Liver (tissue), 9 donors: ENCODE measurements around the gene CTU1. TPM values are rescaled to one million over a fixed set of nuclear protein-coding genes. Genes with fewer than 3 reads are reported as not detected.

Source experiments
- DNase-seq: peaks from one replicate; pipeline ENCODE4 v3.0.0-alpha.2; 2017; ENCODE audit warnings: low spot score
- H3K27ac ChIP-seq, 2 donors: one replicate each; pipeline ENCODE4 v1.7.0; 2013; ENCODE audit warnings: inconsistent platforms in 2 of 2, low read length in 2 of 2, control low read depth in 1 of 2, low read depth in 1 of 2, mild to moderate bottlenecking in 1 of 2
- H3K27me3 ChIP-seq, 4 donors: one replicate each; pipeline versions ENCODE4 v1.6.1 to v1.7.0; 2013; ENCODE audit warnings: low read length in 3 of 4, inconsistent platforms in 1 of 4, mild to moderate bottlenecking in 1 of 4, moderate library complexity in 1 of 4; ENCODE audit not compliant: control insufficient read depth in 4 of 4, insufficient read depth in 4 of 4
- H3K36me3 ChIP-seq, 4 donors: one replicate each; pipeline versions ENCODE4 v1.6.1 to v1.7.0; 2013; ENCODE audit warnings: low read length in 3 of 4, mild to moderate bottlenecking in 3 of 4, low read depth in 1 of 4, moderate library complexity in 1 of 4; ENCODE audit not compliant: control insufficient read depth in 4 of 4, insufficient read depth in 3 of 4
- H3K4me1 ChIP-seq, 4 donors: one replicate each; pipeline versions ENCODE4 v1.6.1 to v1.7.0; 2013; ENCODE audit warnings: low read length in 3 of 4, mild to moderate bottlenecking in 3 of 4, moderate library complexity in 1 of 4; ENCODE audit not compliant: control insufficient read depth in 4 of 4, insufficient read depth in 4 of 4
- H3K4me3 ChIP-seq, 3 donors: one replicate each; pipeline versions ENCODE4 v1.6.1 to v1.7.0; 2013; ENCODE audit warnings: low read length in 3 of 3, control low read depth in 1 of 3, low read depth in 1 of 3, mild to moderate bottlenecking in 1 of 3
- H3K9ac ChIP-seq, 2 donors: one replicate each; pipeline ENCODE4 v1.7.0; 2013; ENCODE audit warnings: low read length in 2 of 2, mild to moderate bottlenecking in 2 of 2, moderate library complexity in 2 of 2, control low read depth in 1 of 2, low read depth in 1 of 2
- H3K9me3 ChIP-seq, 4 donors: one replicate each; pipeline versions ENCODE4 v1.6.1 to v1.7.0; 2013; ENCODE audit warnings: low read length in 3 of 4; ENCODE audit not compliant: control insufficient read depth in 4 of 4
- CTCF ChIP-seq: fragments of 150-350 bp; IDR thresholded peaks from 2 replicates; pipeline ENCODE4 v1.5.1; 2017; ENCODE audit warnings: improper control_type of control experiment, low read depth, low read length; ENCODE audit not compliant: missing input control
- EGR1 ChIP-seq, 2 donors: IDR thresholded peaks; 2 replicates each; pipeline ENCODE4 v1.6.1; 2016 to 2018; ENCODE audit warnings: antibody characterized with exemption in 2 of 2, low read depth in 2 of 2
- FOXA1 ChIP-seq: IDR thresholded peaks from 2 replicates; pipeline ENCODE4 v1.6.1; 2016; ENCODE audit warnings: antibody characterized with exemption
- HNF4A ChIP-seq, 2 donors: conservative IDR thresholded peaks; 2 replicates each; pipeline ENCODE4 v1.6.1; 2016; ENCODE audit warnings: antibody characterized with exemption in 2 of 2, mild to moderate bottlenecking in 2 of 2
- HNF4G ChIP-seq: IDR thresholded peaks from 2 replicates; pipeline ENCODE4 v1.6.1; 2016; ENCODE audit warnings: antibody characterized with exemption
- JUND ChIP-seq, 2 donors: IDR thresholded peaks; 2 replicates each; pipeline ENCODE4 v1.6.1; 2016; ENCODE audit warnings: antibody characterized with exemption in 2 of 2
- NR2F2 ChIP-seq: IDR thresholded peaks from 2 replicates; pipeline ENCODE4 v1.6.1; 2016; ENCODE audit warnings: antibody characterized with exemption
- RAD21 ChIP-seq, 2 donors: IDR thresholded peaks; 2 replicates each; pipeline ENCODE4 v1.6.1; 2016; ENCODE audit warnings: antibody characterized with exemption in 2 of 2, mild to moderate bottlenecking in 2 of 2
- RXRA ChIP-seq, 2 donors: IDR thresholded peaks; 2 replicates each; pipeline ENCODE4 v1.6.1; 2017 to 2018; ENCODE audit warnings: antibody characterized with exemption in 2 of 2, mild to moderate bottlenecking in 1 of 2
- SP1 ChIP-seq: IDR thresholded peaks from 2 replicates; pipeline ENCODE4 v1.6.1; 2018; ENCODE audit warnings: antibody characterized with exemption, mild to moderate bottlenecking
- TAF1 ChIP-seq: conservative IDR thresholded peaks from 2 replicates; pipeline ENCODE4 v1.6.1; 2016; ENCODE audit warnings: antibody characterized with exemption, mild to moderate bottlenecking
- YY1 ChIP-seq: IDR thresholded peaks from 2 replicates; pipeline ENCODE4 v1.6.1; 2016; ENCODE audit warnings: antibody characterized with exemption, mild to moderate bottlenecking
- WGBS: extraction: QIAGEN DNeasy Blood & Tissue Kit; methylation state at CpG from one replicate; pipeline ENCODE4 v1.1.7; 2013; 5-methylcytosine and 5-hydroxymethylcytosine counted together
- polyA plus RNA-seq, 2 donors: library from polyadenylated mRNA; stranded (reverse) in 1 of 2; unstranded in 1 of 2; fragments of 200-250 nt in 1 of 2; fragments of >200 nt in 1 of 2; fragmentation: Nextera tagmentation in 1 of 2; extraction: Ambion mirVana in 1 of 2; gene quantifications; one replicate each; pipeline versions ENCODE4 v1.2.1 to v1.2.3, GENCODE V29; 2013 to 2015
- total RNA-seq, 2 donors: library from RNA; depleted of rRNA; stranded (reverse); fragments of >200 nt; gene quantifications; one replicate each; pipeline ENCODE4 v1.2.3, GENCODE V29; 2014
- TF ChIP-seq, protein P1 (sequence below): IDR thresholded peaks from 2 replicates; pipeline ENCODE4 v1.6.1; 2016; ENCODE audit warnings: antibody characterized with exemption, mild to moderate bottlenecking
- TF ChIP-seq, protein P2 (sequence below): IDR thresholded peaks from 2 replicates; pipeline ENCODE4 v1.6.1; 2016; ENCODE audit warnings: antibody characterized with exemption
- donor health status: healthy.
- donor health status: healthy.
- donor health status: healthy.
- donor health status: healthy.
- donor health status: healthy.

The CTU1 gene
- total and polyA plus RNA-seq, 4 donors = 0.19 to 3.7 (median 2.5) TPM

DNA sequence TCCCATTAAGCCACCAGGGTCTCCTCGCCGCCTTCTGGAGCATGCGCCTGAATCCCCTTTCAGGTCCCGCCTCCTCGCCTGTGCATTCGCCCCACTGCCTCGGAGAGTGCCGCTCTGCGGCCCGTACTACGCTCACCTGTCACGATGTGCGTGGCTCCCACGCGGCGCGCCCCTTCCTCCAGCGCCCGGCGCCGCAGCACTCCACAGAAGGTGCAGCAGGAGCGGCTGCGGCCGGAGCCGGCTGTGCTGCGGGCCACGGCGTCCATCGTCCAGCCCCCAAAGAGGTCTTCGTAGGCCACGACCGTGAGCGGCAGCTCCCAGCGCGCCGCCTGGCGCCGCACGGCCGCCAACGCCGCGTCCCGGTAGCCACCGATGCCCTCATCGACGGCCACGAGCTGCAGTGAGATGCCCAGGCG, 4.3 kb downstream of the CTU1 start:
- Histone ChIP-seq H3K9me3 (no peaks in the 10 kb centered on the region), H3K27ac (no peak overlapping the region), H3K4me3 (no peak overlapping the region), H3K9ac (no peak overlapping the region), H3K4me1 (peaks cover 9 to 16% (median 13%) of the 10 kb centered on the region in 4 donors), H3K27me3 (no peaks in the 10 kb centered on the region), H3K36me3 (peaks cover 3 to 15% (median 10%) of the 10 kb centered on the region in 4 donors)
- DNase-seq = no peak
- 90% methylated on average over 49 of the region's 49 CpGs for WGBS
- TF ChIP-seq NR2F2 = no peak
- no peak for TF ChIP-seq TAF1
- TF ChIP-seq HNF4G = no peak
- TF ChIP-seq JUND (IDR thresholded peaks at IDR 0.05) = no peak
- no peak for TF ChIP-seq HNF4A (conservative IDR thresholded peaks at IDR 0.05)
- TF ChIP-seq, protein P1, sequence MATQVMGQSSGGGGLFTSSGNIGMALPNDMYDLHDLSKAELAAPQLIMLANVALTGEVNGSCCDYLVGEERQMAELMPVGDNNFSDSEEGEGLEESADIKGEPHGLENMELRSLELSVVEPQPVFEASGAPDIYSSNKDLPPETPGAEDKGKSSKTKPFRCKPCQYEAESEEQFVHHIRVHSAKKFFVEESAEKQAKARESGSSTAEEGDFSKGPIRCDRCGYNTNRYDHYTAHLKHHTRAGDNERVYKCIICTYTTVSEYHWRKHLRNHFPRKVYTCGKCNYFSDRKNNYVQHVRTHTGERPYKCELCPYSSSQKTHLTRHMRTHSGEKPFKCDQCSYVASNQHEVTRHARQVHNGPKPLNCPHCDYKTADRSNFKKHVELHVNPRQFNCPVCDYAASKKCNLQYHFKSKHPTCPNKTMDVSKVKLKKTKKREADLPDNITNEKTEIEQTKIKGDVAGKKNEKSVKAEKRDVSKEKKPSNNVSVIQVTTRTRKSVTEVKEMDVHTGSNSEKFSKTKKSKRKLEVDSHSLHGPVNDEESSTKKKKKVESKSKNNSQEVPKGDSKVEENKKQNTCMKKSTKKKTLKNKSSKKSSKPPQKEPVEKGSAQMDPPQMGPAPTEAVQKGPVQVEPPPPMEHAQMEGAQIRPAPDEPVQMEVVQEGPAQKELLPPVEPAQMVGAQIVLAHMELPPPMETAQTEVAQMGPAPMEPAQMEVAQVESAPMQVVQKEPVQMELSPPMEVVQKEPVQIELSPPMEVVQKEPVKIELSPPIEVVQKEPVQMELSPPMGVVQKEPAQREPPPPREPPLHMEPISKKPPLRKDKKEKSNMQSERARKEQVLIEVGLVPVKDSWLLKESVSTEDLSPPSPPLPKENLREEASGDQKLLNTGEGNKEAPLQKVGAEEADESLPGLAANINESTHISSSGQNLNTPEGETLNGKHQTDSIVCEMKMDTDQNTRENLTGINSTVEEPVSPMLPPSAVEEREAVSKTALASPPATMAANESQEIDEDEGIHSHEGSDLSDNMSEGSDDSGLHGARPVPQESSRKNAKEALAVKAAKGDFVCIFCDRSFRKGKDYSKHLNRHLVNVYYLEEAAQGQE = no peak
- no peak for TF ChIP-seq RAD21 (IDR thresholded peaks at IDR 0.05)
- no peak for TF ChIP-seq YY1
- no peak for TF ChIP-seq FOXA1
- TF ChIP-seq EGR1 (IDR thresholded peaks at IDR 0.05; ENCODE audit: low read depth in 2 of 2) = no peak

GRCh38 chr19:51102991-51103390, 5.2 kb downstream of the CTU1 start:
- no peak overlapping the region for H3K27ac ChIP-seq
- no peaks in the 10 kb centered on the region for H3K9me3 ChIP-seq
- TF ChIP-seq JUND (IDR thresholded peaks at IDR 0.05) (no peak), HNF4A (conservative IDR thresholded peaks at IDR 0.05) (no peak), EGR1 (IDR thresholded peaks at IDR 0.05; ENCODE audit: low read depth in 2 of 2) (no peak), YY1 (no peak), TAF1 (no peak), NR2F2 (no peak), RXRA (IDR thresholded peaks at IDR 0.05) (no peak), SP1 (no peak), RAD21 (IDR thresholded peaks at IDR 0.05) (no peak), HNF4G (no peak), CTCF (no peak)
- TF ChIP-seq, protein P2, sequence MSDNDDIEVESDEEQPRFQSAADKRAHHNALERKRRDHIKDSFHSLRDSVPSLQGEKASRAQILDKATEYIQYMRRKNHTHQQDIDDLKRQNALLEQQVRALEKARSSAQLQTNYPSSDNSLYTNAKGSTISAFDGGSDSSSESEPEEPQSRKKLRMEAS = no peak
- H3K4me3 ChIP-seq = no peak overlapping the region
- 96% methylated on average over 7 of the region's 7 CpGs for WGBS
- no peak for DNase-seq
- H3K36me3 ChIP-seq = peaks cover 3 to 15% (median 10%) of the 10 kb centered on the region in 4 donors
- no peak overlapping the region for H3K9ac ChIP-seq
- peaks cover 6 to 12% (median 9%) of the 10 kb centered on the region in 4 donors for H3K4me1 ChIP-seq
- no peaks in the 10 kb centered on the region for H3K27me3 ChIP-seq
